Endodermal cell (in vitro differentiated cells): ENCODE results near the gene KRTAP5-4. TPM values are rescaled to one million over a fixed set of nuclear protein-coding genes. Genes with fewer than 3 reads are reported as not detected.
A peak's percentile ranks its signal among the peaks of the same experiment; 100 is the strongest.

Experiments used
- DNase-seq: peaks from one replicate; pipeline ENCODE4 v3.0.0-alpha.2; 2017
- H3K27ac ChIP-seq: 2 replicates; pipeline ENCODE4 v1.5.1; 2013; ENCODE audit warnings: mild to moderate bottlenecking, low read depth, low read length, moderate library complexity
- H3K27me3 ChIP-seq: 2 replicates; pipeline ENCODE4 v1.6.1; 2013; ENCODE audit warnings: mild to moderate bottlenecking, low read length, moderate library complexity; ENCODE audit not compliant: insufficient read depth, control insufficient read depth, poor library complexity, severe bottlenecking
- H3K36me3 ChIP-seq: 2 replicates; pipeline ENCODE4 v1.7.0; 2013; ENCODE audit warnings: mild to moderate bottlenecking, low read length, moderate library complexity; ENCODE audit not compliant: control insufficient read depth, insufficient read depth
- H3K4me1 ChIP-seq: one replicate; pipeline ENCODE4 v1.7.0; 2013; ENCODE audit warnings: low read length; ENCODE audit not compliant: control insufficient read depth, insufficient read depth
- H3K4me3 ChIP-seq: 2 replicates; pipeline ENCODE4 v1.5.1; 2013; ENCODE audit warnings: mild to moderate bottlenecking, low read length, moderate library complexity
- H3K9ac ChIP-seq: 2 replicates; pipeline ENCODE4 v1.6.1; 2013; ENCODE audit warnings: mild to moderate bottlenecking, low read length, moderate library complexity; ENCODE audit not compliant: poor library complexity, severe bottlenecking; ENCODE audit errors: extremely low read depth
- H3K9me3 ChIP-seq: 2 replicates; pipeline ENCODE4 v1.6.1; 2013; ENCODE audit warnings: mild to moderate bottlenecking, low read length, moderate library complexity; ENCODE audit not compliant: control insufficient read depth
- H3K27ac Mint-ChIP-seq: 2 replicates; pipeline ENCODE4 v1.8.0; 2020; ENCODE audit warnings: mixed read lengths
- H3K27me3 Mint-ChIP-seq: 2 replicates; pipeline ENCODE4 v1.8.0; 2021; ENCODE audit warnings: mild to moderate bottlenecking, mixed read lengths; ENCODE audit not compliant: insufficient read depth
- H3K36me3 Mint-ChIP-seq: 2 replicates; pipeline ENCODE4 v1.8.0; 2020; ENCODE audit warnings: low read depth, mixed read lengths
- H3K4me1 Mint-ChIP-seq: 2 replicates; pipeline ENCODE4 v1.8.0; 2020; ENCODE audit warnings: mixed read lengths
- H3K4me3 Mint-ChIP-seq: 2 replicates; pipeline ENCODE4 v1.8.0; 2020; ENCODE audit warnings: mild to moderate bottlenecking, moderate library complexity, mixed read lengths
- H3K9me3 Mint-ChIP-seq: 2 replicates; pipeline ENCODE4 v1.8.0; 2020; ENCODE audit warnings: mild to moderate bottlenecking, mixed read lengths
- CTCF ChIP-seq: fragments of 200-600 bp; sonication (generic); conservative IDR thresholded peaks from 2 replicates; pipeline ENCODE4 v1.5.0; 2021; ENCODE audit warnings: antibody characterized with exemption, mild to moderate bottlenecking
- WGBS, 2 experiments: methylation state at CpG; one replicate each; pipeline versions ENCODE4 v1.1.5 to v1.1.7; 2013; ENCODE audit warnings: missing lambda C conversion rate in 2 of 2, mixed read lengths in 1 of 2; ENCODE audit not compliant: insufficient coverage in 1 of 2, insufficient read length in 1 of 2; 5-methylcytosine and 5-hydroxymethylcytosine counted together
- total RNA-seq, 2 donors: library from RNA; stranded (reverse); fragmentation: NEBNext Ultra II Directional in 1 of 2; extraction: Animal tissue kit (Norgen Biotek cat#: 25700) in 1 of 2; gene quantifications; 2 replicates in 1 of 2; 3 replicates in 1 of 2; pipeline ENCODE4 v1.2.1, GENCODE V29; 2021

Gene KRTAP5-4
- total RNA-seq, 2 donors from 2014 or later: not detected

- WGBS, 2 experiments: 87 to 90% methylated on average over 7 to 9 of the region's 9 CpGs
Observed at GRCh38 chr11:1656061-1656441, 34.1 kb upstream of the KRTAP5-4 start.

GRCh38 chr11:1655168-1656060 lies 33.5 kb upstream of the KRTAP5-4 start:
- no peak overlapping the region for H3K4me3 ChIP-seq
- H3K36me3 Mint-ChIP-seq: no peaks in the 10 kb centered on the region
- H3K9me3 ChIP-seq: no peaks in the 10 kb centered on the region
- DNase-seq: peak; percentile 29
- no peaks in the 10 kb centered on the region for H3K4me1 Mint-ChIP-seq
- no peak overlapping the region for H3K27ac Mint-ChIP-seq
- H3K27me3 ChIP-seq: peaks cover 75% of the 10 kb centered on the region
- no peaks in the 10 kb centered on the region for H3K9me3 Mint-ChIP-seq
- TF ChIP-seq CTCF: no peak
- no peaks in the 10 kb centered on the region for H3K36me3 ChIP-seq
- no peak overlapping the region for H3K27ac ChIP-seq
- H3K27me3 Mint-ChIP-seq: peaks cover 73% of the 10 kb centered on the region
- no peaks in the 10 kb centered on the region for H3K4me1 ChIP-seq
- H3K9ac ChIP-seq: no peak overlapping the region
- no peak overlapping the region for H3K4me3 Mint-ChIP-seq
- 92 to 94% methylated on average over 14 to 26 of the region's 26 CpGs for WGBS, 2 experiments

More at GRCh38 chr11:1656061-1656441, 34.1 kb upstream of the KRTAP5-4 start:
- Histone ChIP-seq H3K4me1 (no peaks in the 10 kb centered on the region), H3K27ac (no peak overlapping the region), H3K27me3 (peaks cover 72% of the 10 kb centered on the region), H3K36me3 (no peaks in the 10 kb centered on the region), H3K4me3 (no peak overlapping the region), H3K9ac (no peak overlapping the region), H3K9me3 (no peaks in the 10 kb centered on the region)
- H3K36me3 Mint-ChIP-seq: no peaks in the 10 kb centered on the region
- no peaks in the 10 kb centered on the region for H3K4me1 Mint-ChIP-seq
- peaks cover 69% of the 10 kb centered on the region for H3K27me3 Mint-ChIP-seq
- no peaks in the 10 kb centered on the region for H3K9me3 Mint-ChIP-seq
- no peak for TF ChIP-seq CTCF
- no peak overlapping the region for H3K27ac Mint-ChIP-seq
- peak; percentile 24 for DNase-seq
- no peak overlapping the region for H3K4me3 Mint-ChIP-seq

- WGBS, 2 experiments: 89 to 96% methylated on average over 10 to 21 of the region's 21 CpGs
- no peaks in the 10 kb centered on the region for H3K36me3 Mint-ChIP-seq
Observed at GRCh38 chr11:1654388-1655167, 32.6 kb upstream of the KRTAP5-4 start.

More at GRCh38 chr11:1654388-1655167, 32.6 kb upstream of the KRTAP5-4 start:
- Mint-ChIP-seq H3K27me3 (peaks cover 66% of the 10 kb centered on the region), H3K27ac (no peak overlapping the region), H3K4me1 (no peaks in the 10 kb centered on the region), H3K9me3 (no peaks in the 10 kb centered on the region), H3K4me3 (no peak overlapping the region)
- peaks cover 71% of the 10 kb centered on the region for H3K27me3 ChIP-seq
- H3K4me1 ChIP-seq: no peaks in the 10 kb centered on the region
- no peak for DNase-seq
- no peak overlapping the region for H3K9ac ChIP-seq
- no peak overlapping the region for H3K27ac ChIP-seq
- H3K36me3 ChIP-seq: no peaks in the 10 kb centered on the region
- no peak overlapping the region for H3K4me3 ChIP-seq
- H3K9me3 ChIP-seq: no peaks in the 10 kb centered on the region
- TF ChIP-seq CTCF: no peak
